Right forelimb (tissue), 1 donor: ENCODE results near the gene GPRIN1.

Experiments
- DNase-seq: peaks from one replicate; pipeline ENCODE4 v3.0.0-alpha.2; 2018

The GPRIN1 gene

GRCh38 chr5:176642675-176643490 lies 32.9 kb upstream of the GPRIN1 start:
- no peak for DNase-seq

- DNase-seq: no peak
Measured at GRCh38 chr5:176640616-176641015, 30.7 kb upstream of the GPRIN1 start.

GRCh38 chr5:176639981-176640380 lies 30.0 kb upstream of the GPRIN1 start:
- DNase-seq: no peak

GRCh38 chr5:176639208-176639607 lies 29.3 kb upstream of the GPRIN1 start:
- DNase-seq: no peak

GRCh38 chr5:176638437-176638836 lies 28.5 kb upstream of the GPRIN1 start:
- DNase-seq: no peak

GRCh38 chr5:176637556-176637955 lies 27.6 kb upstream of the GPRIN1 start:
- DNase-seq: no peak

GRCh38 chr5:176636426-176636825 lies 26.5 kb upstream of the GPRIN1 start:
- DNase-seq: no peak

- no peak for DNase-seq
Measured at GRCh38 chr5:176633598-176633997, 23.6 kb upstream of the GPRIN1 start.

- DNase-seq: no peak
Measured at GRCh38 chr5:176632745-176633144, 22.8 kb upstream of the GPRIN1 start.

GRCh38 chr5:176631383-176632200 lies 21.6 kb upstream of the GPRIN1 start:
- DNase-seq: no peak

- no peak for DNase-seq
Measured at GRCh38 chr5:176630681-176631222, 20.8 kb upstream of the GPRIN1 start.

GRCh38 chr5:176629853-176630680 lies 20.1 kb upstream of the GPRIN1 start, which contains the start of the genes EIF4E1B and SNCB:
EIF4E1B (plus strand) TSS chr5:176630675; CDS start chr5:176642788, 12,113 bp downstream.
SNCB (minus strand) TSS chr5:176630534; CDS start chr5:176629654, 880 bp downstream.
- DNase-seq: no peak

GRCh38 chr5:176629317-176629852 lies 19.4 kb upstream of the GPRIN1 start:
- DNase-seq: no peak

- no peak for DNase-seq
Measured at GRCh38 chr5:176628406-176629228, 18.7 kb upstream of the GPRIN1 start.

GRCh38 chr5:176627582-176627981 lies 17.6 kb upstream of the GPRIN1 start:
- DNase-seq: no peak

- no peak for DNase-seq
Measured at GRCh38 chr5:176626876-176627236, 16.9 kb upstream of the GPRIN1 start.

GRCh38 chr5:176625966-176626875 lies 16.3 kb upstream of the GPRIN1 start:
- no peak for DNase-seq

- no peak for DNase-seq
Measured at GRCh38 chr5:176625512-176625911, 15.6 kb upstream of the GPRIN1 start.

- no peak for DNase-seq
Measured at GRCh38 chr5:176624938-176625337, 15.0 kb upstream of the GPRIN1 start.

GRCh38 chr5:176624142-176624541 lies 14.2 kb upstream of the GPRIN1 start:
- no peak for DNase-seq
